ENCODE data around the gene MED16.
"Not testable (repeated sequence)": the region's sequence is repeated elsewhere in the genome, so short reads cannot be mapped to it uniquely, and the experiment has no call there.

DNA sequence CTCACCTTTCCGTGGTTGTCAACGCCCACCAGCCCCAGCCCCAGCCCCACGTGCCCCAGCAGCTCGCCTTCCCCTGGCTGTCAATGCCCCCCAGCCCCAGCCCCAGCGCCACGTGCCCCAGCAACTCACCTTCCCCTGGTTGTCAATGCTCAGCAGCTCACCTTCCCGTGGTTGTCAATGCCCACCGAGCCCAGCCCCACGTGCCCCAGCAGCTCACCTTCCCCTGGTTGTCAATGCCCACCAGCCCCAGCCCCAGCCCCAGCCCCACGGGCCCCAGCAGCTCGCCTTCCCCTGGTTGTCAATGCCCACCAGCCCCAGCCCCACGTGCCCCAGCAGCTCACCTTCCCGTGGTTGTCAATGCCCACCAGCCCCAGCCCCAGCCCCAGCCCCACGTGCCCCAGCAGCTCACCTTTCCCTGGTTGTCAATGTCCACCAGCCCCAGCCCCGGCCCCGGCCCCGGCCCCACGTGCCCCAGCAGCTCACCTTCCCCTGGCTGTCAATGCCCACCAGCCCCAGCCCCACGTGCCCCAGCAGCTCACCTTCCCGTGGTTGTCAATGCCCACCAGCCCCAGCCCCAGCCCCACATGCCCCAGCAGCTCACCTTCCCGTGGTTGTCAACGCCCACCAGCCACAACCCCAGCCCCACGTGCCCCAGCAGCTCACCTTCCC, 14.9 kb downstream of the MED16 start:
- TF ChIP-seq KDM1A (IDR thresholded peaks at IDR 0.05; ENCODE audit: borderline replicate concordance); SP1 (IDR thresholded peaks at IDR 0.05; ENCODE audit: low read depth, low read length); CBFB (IDR thresholded peaks at IDR 0.05; ENCODE audit: low read depth); ATF7 (IDR thresholded peaks at IDR 0.05; ENCODE audit: low read depth); CEBPB (IDR thresholded peaks at IDR 0.05; ENCODE audit: borderline replicate concordance in 1 of 2, low read depth in 2 of 2, low read length in 2 of 2): not testable (repeated sequence)
- TF ChIP-seq, protein P1, sequence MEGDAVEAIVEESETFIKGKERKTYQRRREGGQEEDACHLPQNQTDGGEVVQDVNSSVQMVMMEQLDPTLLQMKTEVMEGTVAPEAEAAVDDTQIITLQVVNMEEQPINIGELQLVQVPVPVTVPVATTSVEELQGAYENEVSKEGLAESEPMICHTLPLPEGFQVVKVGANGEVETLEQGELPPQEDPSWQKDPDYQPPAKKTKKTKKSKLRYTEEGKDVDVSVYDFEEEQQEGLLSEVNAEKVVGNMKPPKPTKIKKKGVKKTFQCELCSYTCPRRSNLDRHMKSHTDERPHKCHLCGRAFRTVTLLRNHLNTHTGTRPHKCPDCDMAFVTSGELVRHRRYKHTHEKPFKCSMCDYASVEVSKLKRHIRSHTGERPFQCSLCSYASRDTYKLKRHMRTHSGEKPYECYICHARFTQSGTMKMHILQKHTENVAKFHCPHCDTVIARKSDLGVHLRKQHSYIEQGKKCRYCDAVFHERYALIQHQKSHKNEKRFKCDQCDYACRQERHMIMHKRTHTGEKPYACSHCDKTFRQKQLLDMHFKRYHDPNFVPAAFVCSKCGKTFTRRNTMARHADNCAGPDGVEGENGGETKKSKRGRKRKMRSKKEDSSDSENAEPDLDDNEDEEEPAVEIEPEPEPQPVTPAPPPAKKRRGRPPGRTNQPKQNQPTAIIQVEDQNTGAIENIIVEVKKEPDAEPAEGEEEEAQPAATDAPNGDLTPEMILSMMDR (IDR thresholded peaks at IDR 0.05 in 2 of 3, conservative IDR thresholded peaks at IDR 0.05 in 1 of 3; ENCODE audit: control insufficient read depth in 2 of 3, extremely low read depth in 1 of 3, insufficient read depth in 1 of 3, low read depth in 3 of 3, low read length in 3 of 3) = not testable (repeated sequence)
- TF ChIP-seq, protein P2, sequence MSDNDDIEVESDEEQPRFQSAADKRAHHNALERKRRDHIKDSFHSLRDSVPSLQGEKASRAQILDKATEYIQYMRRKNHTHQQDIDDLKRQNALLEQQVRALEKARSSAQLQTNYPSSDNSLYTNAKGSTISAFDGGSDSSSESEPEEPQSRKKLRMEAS (IDR thresholded peaks at IDR 0.05; ENCODE audit: low read depth, low read length) = not testable (repeated sequence)
- TF ChIP-seq, protein P3, sequence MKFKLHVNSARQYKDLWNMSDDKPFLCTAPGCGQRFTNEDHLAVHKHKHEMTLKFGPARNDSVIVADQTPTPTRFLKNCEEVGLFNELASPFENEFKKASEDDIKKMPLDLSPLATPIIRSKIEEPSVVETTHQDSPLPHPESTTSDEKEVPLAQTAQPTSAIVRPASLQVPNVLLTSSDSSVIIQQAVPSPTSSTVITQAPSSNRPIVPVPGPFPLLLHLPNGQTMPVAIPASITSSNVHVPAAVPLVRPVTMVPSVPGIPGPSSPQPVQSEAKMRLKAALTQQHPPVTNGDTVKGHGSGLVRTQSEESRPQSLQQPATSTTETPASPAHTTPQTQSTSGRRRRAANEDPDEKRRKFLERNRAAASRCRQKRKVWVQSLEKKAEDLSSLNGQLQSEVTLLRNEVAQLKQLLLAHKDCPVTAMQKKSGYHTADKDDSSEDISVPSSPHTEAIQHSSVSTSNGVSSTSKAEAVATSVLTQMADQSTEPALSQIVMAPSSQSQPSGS (IDR thresholded peaks at IDR 0.05; ENCODE audit: low read length) = not testable (repeated sequence)
